K562 (cell line): ENCODE data around the gene B3GLCT. TPM values are rescaled to one million over a fixed set of nuclear protein-coding genes. Genes with fewer than 3 reads are reported as not detected.
A peak's percentile ranks its signal among the peaks of the same experiment; 100 is the strongest.

Source experiments
- BCLAF1 ChIP-seq, 2 experiments: fragments of 450-650 bp in 1 of 2; IDR thresholded peaks; 2 replicates each; pipeline ENCODE4 v1.6.1; 2011 to 2017; ENCODE audit warnings: low read depth in 2 of 2, antibody characterized with exemption in 1 of 2, borderline replicate concordance in 1 of 2, low read length in 1 of 2, mild to moderate bottlenecking in 1 of 2, mixed read lengths in 1 of 2; ENCODE audit not compliant: control insufficient read depth in 1 of 2
- CTCF ChIP-seq, 3 experiments: IDR thresholded peaks in 2 of 3; conservative IDR thresholded peaks in 1 of 3; 2 replicates each; pipeline ENCODE4 v1.5.1; 2011 to 2012; ENCODE audit warnings: low read length in 3 of 3, mild to moderate bottlenecking in 3 of 3, control low read depth in 2 of 3, improper control_type of control experiment in 1 of 3, inconsistent platforms in 1 of 3, low read depth in 1 of 3, mixed read lengths in 1 of 3, moderate library complexity in 1 of 3; ENCODE audit not compliant: insufficient read depth in 2 of 3
- FOXJ2 ChIP-seq: fragments of 200-800 bp; sonication (Bioruptor generic); IDR thresholded peaks from 2 replicates; pipeline ENCODE4 v1.6.1; 2016; ENCODE audit warnings: missing genetic modification characterization, missing compliant biosample characterization
- FOXJ3 ChIP-seq: sonication (generic); formaldehyde crosslinking; IDR thresholded peaks from 2 replicates; pipeline ENCODE4 v1.4.0; 2020; ENCODE audit warnings: mild to moderate bottlenecking, missing genetic modification reagents
- FOXP1 ChIP-seq: sonication (generic); formaldehyde crosslinking; IDR thresholded peaks from 2 replicates; pipeline ENCODE4 v1.8.0; 2022; ENCODE audit warnings: mild to moderate bottlenecking, missing genetic modification reagents
- IFI16 ChIP-seq: fragments of 250-450 bp; sonication (Bioruptor Pico); IDR thresholded peaks from 2 replicates; pipeline ENCODE4 v2.1.2; 2022; ENCODE audit warnings: mild to moderate bottlenecking, inconsistent platforms
- NRF1 ChIP-seq, 2 experiments: fragments of 450-650 bp; IDR thresholded peaks in 1 of 2; conservative IDR thresholded peaks in 1 of 2; 2 replicates each; pipeline ENCODE4 v1.6.1; 2014; ENCODE audit warnings: mild to moderate bottlenecking in 2 of 2
- POLR2H ChIP-seq: IDR thresholded peaks from 2 replicates; pipeline ENCODE4 v1.6.1; 2016; ENCODE audit warnings: missing genetic modification characterization, low read depth, mild to moderate bottlenecking, control low read depth, missing compliant biosample characterization, moderate library complexity
- RBBP5 ChIP-seq: fragments of 200-600 bp; sonication (generic); IDR thresholded peaks from 2 replicates; pipeline ENCODE4 v1.6.1; 2012; ENCODE audit warnings: borderline replicate concordance, mild to moderate bottlenecking, low read length, control low read depth, inconsistent platforms; ENCODE audit not compliant: insufficient read depth, poor library complexity, severe bottlenecking
- RBM15 ChIP-seq: fragments of 200-400 bp; formaldehyde crosslinking; IDR thresholded peaks from 2 replicates; pipeline ENCODE4 v1.6.1; 2018; ENCODE audit warnings: mild to moderate bottlenecking, low read length, moderate library complexity; ENCODE audit not compliant: insufficient read depth
- RBM17 ChIP-seq: fragments of 200-400 bp; formaldehyde crosslinking; IDR thresholded peaks from 2 replicates; pipeline ENCODE4 v1.6.1; 2017; ENCODE audit warnings: low read depth, mild to moderate bottlenecking, low read length, borderline replicate concordance
- USF2 ChIP-seq: sonication (generic); formaldehyde crosslinking; IDR thresholded peaks from 2 replicates; pipeline ENCODE4 v1.5.0; 2020; ENCODE audit warnings: missing genetic modification reagents
- ZBTB33 ChIP-seq: sonication (generic); formaldehyde crosslinking; IDR thresholded peaks from 2 replicates; pipeline ENCODE4 v1.8.1; 2023; ENCODE audit warnings: mild to moderate bottlenecking, missing genetic modification reagents
- ZNF3 ChIP-seq: fragments of 250-450 bp; sonication (Bioruptor Pico); IDR thresholded peaks from 2 replicates; pipeline ENCODE4 v1.5.0; 2021; ENCODE audit warnings: mild to moderate bottlenecking, moderate library complexity
- ZNF639 ChIP-seq, 2 experiments: fragments of 200-800 bp in 1 of 2; sonication (Bioruptor generic) in 1 of 2; sonication (generic) in 1 of 2; formaldehyde crosslinking in 1 of 2; IDR thresholded peaks in 1 of 2; conservative IDR thresholded peaks in 1 of 2; 2 replicates each; pipeline versions ENCODE4 v1.5.0 to v1.6.1; 2016 to 2020; ENCODE audit warnings: missing compliant biosample characterization in 1 of 2, missing genetic modification characterization in 1 of 2, missing genetic modification reagents in 1 of 2
- ZNF76 ChIP-seq: fragments of 250-450 bp; sonication (Bioruptor Pico); IDR thresholded peaks from 2 replicates; pipeline ENCODE4 v1.4.0; 2020; ENCODE audit warnings: mild to moderate bottlenecking, moderate library complexity, borderline replicate concordance
- polyA plus RNA-seq, 8 experiments: library from polyadenylated mRNA; depleted of rRNA in 4 of 8; stranded (reverse) in 5 of 8; unstranded in 3 of 8; fragments of >200 nt; fragmentation: Nextera tagmentation in 2 of 8; fragmentation: Illumina TruSeq in 1 of 8; extraction: Ambion mirVana in 2 of 8; extraction: Trizol in 1 of 8; gene quantifications; 2 replicates each; pipeline versions ENCODE4 v1.2.1 to v1.2.3, GENCODE V29; 2011 to 2014; ENCODE audit warnings: inconsistent platforms in 1 of 8, missing spikeins in 1 of 8
- total RNA-seq, 7 experiments: library from RNA; depleted of rRNA in 6 of 7; stranded (reverse); fragments of >200 nt in 6 of 7; fragmentation: Illumina TruSeq in 2 of 7; extraction: Trizol in 2 of 7; gene quantifications; 2 replicates each; pipeline versions ENCODE4 v1.2.1 to v1.2.3, GENCODE V29; 2011 to 2021; ENCODE audit warnings: low replicate concordance in 1 of 7

B3GLCT gene
- total and polyA plus RNA-seq, 9 of the 15 experiments (the other 6 are each of a cell fraction or from before 2014, with no cell fraction given) = 1.1 to 5.1 (median 2.9) TPM

GRCh38 chr13:31161557-31162150 lies 38.1 kb upstream of the B3GLCT start, which contains the start of gene HSPH1 (continued):
- TF ChIP-seq CTCF (IDR thresholded peaks at IDR 0.05 in 2 of 3, conservative IDR thresholded peaks at IDR 0.05 in 1 of 3; ENCODE audit: insufficient read depth in 2 of 3, low read depth in 1 of 3, low read length in 3 of 3) (peak in 2 of 3 experiments; percentile 31 to 34; a peak in 1 of 6 replicates), ZNF76 (CRISPR knock-in tag) (no peak), ZNF3 (CRISPR knock-in tag) (no peak), POLR2H (0 out of 2 replicates have a peak, but pooled peaks have one; percentile 31), FOXP1 (peak; percentile 62; the same call in 1 of the 2 replicates), IFI16 (CRISPR knock-in tag) (no peak), ZBTB33 (no peak), ZNF639 (CRISPR knock-in tag; conservative IDR thresholded peaks at IDR 0.05 in 1 of 2, IDR thresholded peaks at IDR 0.05 in 1 of 2) (no peak), USF2 (CRISPR knock-in tag) (0 out of 2 replicates have a peak, but pooled peaks have one; percentile 29), RBBP5 (peak; percentile 79), FOXJ2 (tag) (peak; percentile 61), RBM15 (no peak), NRF1 (conservative IDR thresholded peaks at IDR 0.05 in 1 of 2, IDR thresholded peaks at IDR 0.05 in 1 of 2) (peak; percentile 30 to 48; a peak in 3 of 4 replicates), RBM17 (no peak), FOXJ3 (CRISPR knock-in tag) (no peak), BCLAF1 (IDR thresholded peaks at IDR 0.05; ENCODE audit: borderline replicate concordance in 1 of 2, control insufficient read depth in 1 of 2, low read depth in 2 of 2, low read length in 1 of 2) (no peak)
